Gastrocnemius medialis (tissue), 4 donors: ENCODE results near the gene NTM.

Source experiments
- CTCF ChIP-seq, 5 experiments: fragments of 450-650 bp in 3 of 5; fragments of 200-600 bp in 2 of 5; sonication (generic) in 2 of 5; IDR thresholded peaks in 4 of 5; conservative IDR thresholded peaks in 1 of 5; 1 replicate in 4 of 5; 2 replicates in 1 of 5; pipeline ENCODE4 v1.5.1; 2016 to 2019; ENCODE audit warnings: antibody characterized with exemption in 5 of 5, mild to moderate bottlenecking in 3 of 5, moderate library complexity in 3 of 5
- POLR2A ChIP-seq, 2 donors: fragments of 450-650 bp; IDR thresholded peaks; one replicate each; pipeline ENCODE4 v1.6.1; 2017; ENCODE audit warnings: antibody characterized with exemption in 2 of 2, mild to moderate bottlenecking in 2 of 2, moderate library complexity in 2 of 2

- TF ChIP-seq POLR2A (IDR thresholded peaks at IDR 0.05): no peak
- no peak for TF ChIP-seq CTCF (IDR thresholded peaks at IDR 0.05 in 4 of 5, conservative IDR thresholded peaks at IDR 0.05 in 1 of 5)
These were observed 88.0 kb downstream of the NTM start for GRCh38 chr11:131458421-131458820.
